Endothelial cell of umbilical vein (primary cell): Measurements from ENCODE around the gene DEPDC4. TPM values are rescaled to one million over a fixed set of nuclear protein-coding genes. Genes with fewer than 3 reads are reported as not detected.

ENCODE experiments used
- BruUV-seq: library from RNA; stranded (reverse); fragments of 400-500 nt; replicated peaks from 2 replicates; lab custom pipeline; 2021; lab: Mats Ljungman, UMichigan
- CTCF ChIA-PET: fragments of 300-600, 350-600 bp; sonication (Branson Sonifier 250); formaldehyde crosslinking; loops from one replicate; lab custom pipeline; 2021; ENCODE audit warnings: antibody characterized with exemption, inconsistent platforms; lab: Charles Lee
- POLR2A ChIA-PET: fragments of 300-600, 350-600 bp; sonication (Branson Sonifier 250); formaldehyde crosslinking; loops from one replicate; lab custom pipeline; 2021; ENCODE audit warnings: antibody characterized with exemption, inconsistent platforms; lab: Charles Lee
- DNase-seq: peaks from one replicate; pipeline ENCODE4 v3.0.0-alpha.2; 2011; ENCODE audit warnings: low read depth, low spot score
- FAIRE-seq: peaks from 2 replicates; lab custom pipeline; 2011; peaks lifted over from hg19 to GRCh38; lab: Jason Lieb, UNC
- H2AFZ ChIP-seq: 2 replicates; pipeline ENCODE4 v1.6.0; 2012; ENCODE audit warnings: low read depth, low read length, control low read depth, inconsistent platforms
- H3K27ac ChIP-seq: 2 replicates; pipeline ENCODE4 v1.5.1; 2011; ENCODE audit warnings: low read depth, mild to moderate bottlenecking, control low read depth, low read length, moderate library complexity; ENCODE audit not compliant: insufficient read depth
- H3K27me3 ChIP-seq, 2 experiments: 2 replicates each; pipeline versions ENCODE4 v1.6.0 to v1.6.1; 2011; ENCODE audit warnings: low read length in 2 of 2, mixed read lengths in 1 of 2; ENCODE audit not compliant: control insufficient read depth in 2 of 2, insufficient read depth in 2 of 2
- H3K36me3 ChIP-seq, 2 experiments: 2 replicates in 1 of 2; 3 replicates in 1 of 2; pipeline ENCODE4 v1.5.1; 2011; ENCODE audit warnings: low read length in 2 of 2, mild to moderate bottlenecking in 1 of 2, moderate library complexity in 1 of 2; ENCODE audit not compliant: control insufficient read depth in 2 of 2, insufficient read depth in 2 of 2; ENCODE audit errors: extremely low read depth in 1 of 2
- H3K4me1 ChIP-seq: 3 replicates; pipeline ENCODE4 v1.5.1; 2011; ENCODE audit warnings: mild to moderate bottlenecking, low read length; ENCODE audit not compliant: control insufficient read depth, insufficient read depth; ENCODE audit errors: extremely low read depth
- H3K4me2 ChIP-seq: 2 replicates; pipeline ENCODE4 v1.6.1; 2011; ENCODE audit warnings: low read length, control low read depth, mixed read lengths; ENCODE audit not compliant: insufficient read depth
- H3K4me3 ChIP-seq, 3 experiments: fragments of 200-600 bp in 1 of 3; sonication (generic), shearing (Covaris generic) in 1 of 3; replicated peaks in 1 of 3; 2 replicates each; pipeline ENCODE4 v1.5.1; 2011 to 2016; ENCODE audit warnings: control low read depth in 3 of 3, low read length in 3 of 3, mild to moderate bottlenecking in 2 of 3, inconsistent platforms in 1 of 3, low read depth in 1 of 3, moderate library complexity in 1 of 3; ENCODE audit not compliant: insufficient read depth in 1 of 3
- H3K79me2 ChIP-seq: 2 replicates; pipeline ENCODE4 v1.6.0; 2012; ENCODE audit warnings: low read length, inconsistent platforms; ENCODE audit not compliant: control insufficient read depth, insufficient read depth
- H3K9ac ChIP-seq: replicated peaks from 2 replicates; pipeline ENCODE3; 2011; ENCODE audit warnings: low read length, control low read depth; ENCODE audit not compliant: insufficient read depth; ENCODE audit errors: extremely low read depth
- H3K9me1 ChIP-seq: replicated peaks from 3 replicates; pipeline ENCODE4 v1.6.0; 2011; ENCODE audit warnings: mild to moderate bottlenecking, low read length; ENCODE audit not compliant: control insufficient read depth, insufficient read depth; ENCODE audit errors: extremely low read depth
- H3K9me3 ChIP-seq: replicated peaks from 2 replicates; pipeline ENCODE4 v1.5.1; 2012; ENCODE audit warnings: low read length, inconsistent platforms; ENCODE audit not compliant: control insufficient read depth, insufficient read depth
- H4K20me1 ChIP-seq: replicated peaks from 2 replicates; pipeline ENCODE3; 2011; ENCODE audit warnings: mild to moderate bottlenecking, low read length; ENCODE audit not compliant: control insufficient read depth, insufficient read depth; ENCODE audit errors: extremely low read depth
- EZH2 ChIP-seq: IDR thresholded peaks from 2 replicates; pipeline ENCODE4 v1.6.1; 2012; ENCODE audit warnings: borderline replicate concordance, low read depth, mild to moderate bottlenecking, moderate library complexity, low read length, inconsistent platforms; ENCODE audit not compliant: severe bottlenecking
- FOS ChIP-seq: IDR thresholded peaks from 2 replicates; pipeline ENCODE4 v1.6.1; 2011; ENCODE audit warnings: mild to moderate bottlenecking, low read length, moderate library complexity, borderline replicate concordance; ENCODE audit not compliant: insufficient read depth
- GATA2 ChIP-seq: IDR thresholded peaks from 2 replicates; pipeline ENCODE4 v1.7.0; 2011; ENCODE audit warnings: low read depth, mild to moderate bottlenecking, moderate library complexity, mixed read lengths, low read length; ENCODE audit not compliant: insufficient read length, insufficient read depth
- JUN ChIP-seq: IDR thresholded peaks from 2 replicates; pipeline ENCODE4 v1.6.1; 2011; ENCODE audit warnings: borderline replicate concordance, low read depth; ENCODE audit not compliant: insufficient read length, insufficient read depth
- MYC ChIP-seq: IDR thresholded peaks from one replicate; pipeline ENCODE4 v1.6.1; 2011; ENCODE audit warnings: mild to moderate bottlenecking, low read depth, low read length
- POLR2A ChIP-seq: IDR thresholded peaks from 2 replicates; pipeline ENCODE4 v1.6.1; 2012; ENCODE audit warnings: low read depth, mild to moderate bottlenecking, control low read depth, low read length
- POLR2AphosphoS5 ChIP-seq: IDR thresholded peaks from 2 replicates; pipeline ENCODE4 v1.6.1; 2012; ENCODE audit warnings: low read depth, mild to moderate bottlenecking, control low read depth, low read length, moderate library complexity; ENCODE audit not compliant: insufficient read depth
- dilution Hi-C: fragments of 300-500 bp; cut with MboI; formaldehyde crosslinking; loops from one replicate; pipeline ENCODE4 v1.15.0; 2019; ENCODE audit warnings: low sequenced_read_pairs; ENCODE audit not compliant: extremely low pct_ligation_motif_present
- intact Hi-C: fragments of 100-400 bp; cut with micrococcal nuclease; formaldehyde crosslinking; loops from one replicate; pipeline ENCODE4 v1.10.0; 2022
- polyA plus RNA-seq, 4 experiments: library from polyadenylated mRNA; depleted of rRNA in 3 of 4; stranded (reverse) in 3 of 4; unstranded in 1 of 4; fragments of >200 nt; gene quantifications; 2 replicates each; pipeline versions ENCODE4 v1.2.1 to v1.2.3, GENCODE V29; 2011 to 2012; ENCODE audit warnings: missing spikeins in 1 of 4
- total RNA-seq: library from RNA; stranded (reverse); gene quantifications from 2 replicates; pipeline ENCODE4 v1.2.3, GENCODE V29; 2021
- TF ChIP-seq, protein P1 (sequence below), 2 donors: IDR thresholded peaks; 1 replicate in 1 of 2; 2 replicates in 1 of 2; pipeline ENCODE4 v1.5.1; 2011; ENCODE audit warnings: low read length in 2 of 2, mild to moderate bottlenecking in 2 of 2, moderate library complexity in 2 of 2, control low read depth in 1 of 2, inconsistent platforms in 1 of 2, low read depth in 1 of 2; ENCODE audit not compliant: insufficient read depth in 1 of 2; ENCODE audit errors: extremely low read depth in 1 of 2

DEPDC4 gene
- total and polyA plus RNA-seq, 2 donors (not counting 3 experiments of a cell fraction or from before 2014, with no cell fraction given): 0.15 to 0.66 TPM

DNA sequence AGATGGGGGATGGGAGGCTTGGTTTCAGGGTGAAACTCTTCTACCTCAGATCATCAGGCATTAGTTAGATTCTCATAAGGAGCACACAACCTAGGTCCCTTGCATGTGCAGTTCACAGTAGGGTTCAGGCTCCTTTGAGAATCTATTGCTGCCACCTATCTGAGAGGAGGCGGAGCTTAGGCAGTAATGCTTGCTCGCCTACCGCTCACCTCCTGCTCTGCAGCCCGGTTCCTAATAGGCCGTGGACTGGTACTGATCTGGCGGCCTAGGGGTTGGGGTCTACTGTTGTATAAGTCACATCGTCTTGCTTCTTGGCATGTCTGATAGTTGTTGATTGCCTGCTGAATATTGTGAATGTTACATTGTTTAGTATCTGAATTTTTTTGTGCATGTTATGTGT is 12.3 kb upstream of the DEPDC4 start:
- CTCF ChIA-PET: no interaction called here
- Histone ChIP-seq H3K27me3 (no peaks in the 10 kb centered on the region), H3K4me2 (no peak overlapping the region), H4K20me1 (peaks cover 8% of the 10 kb centered on the region), H3K27ac (no peak overlapping the region), H2AFZ (no peak overlapping the region), H3K9me1 (no peaks in the 10 kb centered on the region), H3K36me3 (no peaks in the 10 kb centered on the region), H3K79me2 (peaks cover 54% of the 10 kb centered on the region), H3K4me1 (no peaks in the 10 kb centered on the region), H3K9me3 (no peaks in the 10 kb centered on the region), H3K4me3 (no peak overlapping the region), H3K9ac (no peak overlapping the region)
- FAIRE-seq (no peak), DNase-seq (no peak)
- no TSS peak for BruUV-seq
- POLR2A ChIA-PET: no interaction called here
- intact Hi-C loops (no loop called here), dilution Hi-C loops (no loop called here)
- TF ChIP-seq FOS (no peak), GATA2 (no peak), EZH2 (no peak), MYC (no peak), POLR2AphosphoS5 (no peak)

GRCh38 chr12:100274291-100274690 is 7.4 kb upstream of the DEPDC4 start:
- DNase-seq (no peak), FAIRE-seq (no peak)
- H3K9me3 ChIP-seq: no peaks in the 10 kb centered on the region
- no TSS peak for BruUV-seq
- no peak overlapping the region for H3K4me2 ChIP-seq
- no peaks in the 10 kb centered on the region for H3K9me1 ChIP-seq
- H3K4me1 ChIP-seq: peaks cover 4% of the 10 kb centered on the region
- no peak overlapping the region for H3K9ac ChIP-seq
- peaks cover 17% of the 10 kb centered on the region for H4K20me1 ChIP-seq
- ChIA-PET POLR2A (no interaction called here), CTCF (interaction anchor here (1.0 to 1.9 kb wide), 2 partner anchors 9 to 19 kb away, joined by 3 to 5 read pairs; no protein-coding TSS in a partner anchor)
- no peaks in the 10 kb centered on the region for H3K36me3 ChIP-seq
- H3K4me3 ChIP-seq: no peak overlapping the region
- H3K79me2 ChIP-seq: peaks cover 79% of the 10 kb centered on the region
- H3K27ac ChIP-seq: no peak overlapping the region
- H3K27me3 ChIP-seq: no peaks in the 10 kb centered on the region
- H2AFZ ChIP-seq: no peak overlapping the region
- no peak for TF ChIP-seq JUN
- TF ChIP-seq POLR2A: no peak
- TF ChIP-seq, protein P1, sequence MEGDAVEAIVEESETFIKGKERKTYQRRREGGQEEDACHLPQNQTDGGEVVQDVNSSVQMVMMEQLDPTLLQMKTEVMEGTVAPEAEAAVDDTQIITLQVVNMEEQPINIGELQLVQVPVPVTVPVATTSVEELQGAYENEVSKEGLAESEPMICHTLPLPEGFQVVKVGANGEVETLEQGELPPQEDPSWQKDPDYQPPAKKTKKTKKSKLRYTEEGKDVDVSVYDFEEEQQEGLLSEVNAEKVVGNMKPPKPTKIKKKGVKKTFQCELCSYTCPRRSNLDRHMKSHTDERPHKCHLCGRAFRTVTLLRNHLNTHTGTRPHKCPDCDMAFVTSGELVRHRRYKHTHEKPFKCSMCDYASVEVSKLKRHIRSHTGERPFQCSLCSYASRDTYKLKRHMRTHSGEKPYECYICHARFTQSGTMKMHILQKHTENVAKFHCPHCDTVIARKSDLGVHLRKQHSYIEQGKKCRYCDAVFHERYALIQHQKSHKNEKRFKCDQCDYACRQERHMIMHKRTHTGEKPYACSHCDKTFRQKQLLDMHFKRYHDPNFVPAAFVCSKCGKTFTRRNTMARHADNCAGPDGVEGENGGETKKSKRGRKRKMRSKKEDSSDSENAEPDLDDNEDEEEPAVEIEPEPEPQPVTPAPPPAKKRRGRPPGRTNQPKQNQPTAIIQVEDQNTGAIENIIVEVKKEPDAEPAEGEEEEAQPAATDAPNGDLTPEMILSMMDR (IDR thresholded peaks at IDR 0.05; ENCODE audit: extremely low read depth in 1 of 2, insufficient read depth in 1 of 2, low read depth in 1 of 2, low read length in 2 of 2): no peak
- TF ChIP-seq MYC: no peak
- intact Hi-C loops (no loop called here), dilution Hi-C loops (no loop called here)
